Occipital lobe (tissue), 2 donors: ENCODE measurements around the gene FXYD7. TPM values are rescaled to one million over a fixed set of nuclear protein-coding genes. Genes with fewer than 3 reads are reported as not detected.
"Not testable (repeated sequence)": the region's sequence is repeated elsewhere in the genome, so short reads cannot be mapped to it uniquely, and the experiment has no call there.

Source experiments
- DNase-seq: peaks from one replicate; lab custom pipeline; 2025; lab: John Stamatoyannopoulos, UW
- total RNA-seq: library from RNA; depleted of rRNA; stranded (reverse); fragments of >200 nt; gene quantifications from one replicate; pipeline ENCODE4 v1.2.3, GENCODE V29; 2014

Gene FXYD7
- total RNA-seq, 1 donor from 2014 or later: 24.0 TPM

DNA sequence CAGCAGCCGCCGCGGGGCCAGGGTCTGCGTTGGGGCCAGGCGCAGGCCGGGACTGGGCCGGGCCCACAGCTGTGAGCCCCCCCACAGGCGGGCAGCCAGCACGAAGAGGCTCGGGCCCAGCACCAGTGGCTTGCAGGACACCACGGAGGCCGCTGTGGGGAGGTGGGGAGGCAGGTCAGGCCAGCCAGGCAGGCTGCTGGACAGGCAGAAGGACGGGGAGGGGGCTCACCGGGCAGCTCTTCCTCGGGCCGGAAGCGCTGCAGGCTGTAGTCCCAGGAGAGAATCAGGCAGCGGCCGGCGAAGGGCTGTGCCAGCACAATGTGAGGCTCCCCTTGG is 16.5 kb upstream of the FXYD7 start:
- peak; percentile 53 for DNase-seq

DNA sequence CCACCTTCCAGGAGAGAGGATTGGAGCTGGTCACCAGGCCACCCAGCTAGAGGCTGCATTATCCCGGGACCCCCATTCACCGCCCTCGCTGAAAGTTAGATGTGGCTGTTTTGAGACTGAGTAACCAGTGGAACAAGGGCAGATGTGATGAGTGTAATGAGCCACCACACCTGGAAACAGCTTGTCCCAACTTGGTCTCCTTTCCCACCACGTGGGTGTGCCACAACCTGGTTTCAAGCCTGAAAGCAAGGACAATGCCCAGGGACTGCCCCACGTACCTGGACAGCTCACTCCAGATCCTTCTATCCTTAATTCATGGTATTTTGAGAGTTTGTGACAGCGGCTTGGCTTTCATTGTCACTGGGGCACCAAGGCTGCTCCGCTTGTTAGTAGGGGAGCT is 15.2 kb upstream of the FXYD7 start:
- DNase-seq: no peak

DNA sequence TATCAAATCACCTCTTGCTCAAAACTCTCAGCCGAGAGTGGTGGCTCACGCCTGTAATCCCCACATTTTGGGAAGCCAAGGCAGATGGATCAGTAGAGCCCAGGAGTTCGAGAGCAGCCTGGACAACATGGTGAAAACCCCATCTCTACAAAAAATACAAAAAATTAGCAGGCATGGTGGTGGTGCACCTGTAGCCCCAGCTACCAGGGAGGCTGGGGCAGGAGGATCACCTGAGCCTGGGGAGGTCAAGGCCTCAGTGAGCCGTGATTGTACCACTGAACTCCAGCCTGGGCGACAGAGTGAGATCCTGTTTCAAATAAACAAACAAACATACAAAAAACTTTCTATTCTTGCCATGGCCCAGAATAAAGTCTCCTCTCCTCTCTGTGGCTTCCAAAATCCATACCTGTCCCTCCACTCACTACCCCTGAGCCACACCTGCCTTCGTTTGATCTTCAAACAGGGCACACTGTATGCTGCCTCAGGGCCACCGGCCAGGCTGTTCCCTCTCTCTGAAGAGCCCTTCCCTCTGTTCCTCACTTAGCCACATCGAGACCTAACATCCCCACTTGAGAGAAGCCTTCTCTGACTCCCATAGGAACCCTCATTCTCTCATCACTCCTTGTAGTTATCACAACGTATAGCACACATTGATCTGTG is 14.5 kb upstream of the FXYD7 start:
- DNase-seq: no peak

DNA sequence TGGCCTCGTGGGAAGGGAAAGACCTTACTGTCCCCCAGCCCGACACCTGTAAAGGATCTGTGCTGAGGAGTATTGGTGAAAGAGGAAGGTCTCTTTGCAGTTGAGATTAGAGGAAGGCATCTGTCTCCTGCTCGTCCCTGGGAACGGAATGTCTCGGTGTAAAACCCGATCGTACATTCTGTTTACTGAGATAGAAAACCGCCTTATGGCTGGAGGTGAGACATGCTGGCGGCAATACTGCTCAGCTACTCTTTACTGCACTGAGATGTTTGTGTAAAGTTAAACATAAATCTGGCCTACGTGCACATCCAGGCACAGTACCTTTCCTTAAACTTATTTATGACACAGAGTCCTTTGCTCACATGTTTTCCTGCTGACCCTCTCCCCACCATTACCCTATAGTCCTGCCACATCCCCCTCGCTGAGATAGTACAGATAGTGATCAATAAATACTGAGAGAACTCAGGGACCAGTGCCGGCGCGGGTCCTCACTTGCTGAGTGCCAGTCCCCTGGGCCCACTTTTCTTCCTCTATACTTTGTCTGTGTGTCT is 13.3 kb upstream of the FXYD7 start:
- DNase-seq: not testable (repeated sequence)

DNA sequence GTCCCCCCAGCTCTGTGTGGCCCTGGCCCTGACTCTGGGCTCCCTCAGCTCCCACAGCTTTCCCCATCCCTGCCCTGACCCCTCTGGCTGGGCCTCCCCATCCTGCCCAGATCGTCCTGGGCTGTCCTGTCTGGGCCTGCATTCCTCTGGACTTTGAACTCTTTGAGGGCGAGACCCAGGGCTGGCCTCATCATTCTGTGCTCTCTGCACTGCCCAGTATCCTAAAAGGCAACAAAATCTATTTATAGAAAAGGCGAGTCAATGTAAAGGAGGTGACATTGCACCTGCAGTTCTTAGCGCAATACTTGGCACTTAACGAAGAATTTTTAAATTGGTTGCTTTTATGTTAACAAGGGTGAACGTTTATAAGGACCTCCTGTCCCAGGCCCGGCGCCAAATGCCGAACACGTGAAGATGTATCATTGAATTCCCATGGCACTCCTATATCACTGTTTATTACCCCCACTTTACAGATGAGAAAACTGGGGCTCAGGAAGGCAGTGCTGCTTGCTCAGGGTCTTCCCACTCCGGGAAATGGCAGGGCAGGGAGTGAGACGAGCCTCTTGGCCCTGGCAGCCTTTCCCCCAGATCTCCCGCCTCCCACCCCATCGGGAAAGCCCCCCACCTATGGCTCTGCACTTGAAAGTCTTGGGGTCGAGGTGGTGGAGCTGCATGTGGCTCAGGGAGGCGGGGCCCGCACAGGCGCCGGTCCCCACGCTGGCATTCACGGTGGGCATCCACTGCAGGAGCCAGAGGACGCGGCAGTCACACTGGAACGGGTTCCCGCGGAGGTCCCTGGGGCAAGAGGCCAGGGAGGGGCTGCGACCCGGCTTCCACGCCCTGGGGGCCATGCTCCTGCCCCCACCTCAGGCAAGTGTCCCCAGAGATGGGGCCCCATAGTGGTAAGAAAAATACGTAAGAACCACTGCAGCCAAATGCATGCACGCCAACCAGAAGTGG is 12.0 kb upstream of the FXYD7 start:
- no peak for DNase-seq

DNA sequence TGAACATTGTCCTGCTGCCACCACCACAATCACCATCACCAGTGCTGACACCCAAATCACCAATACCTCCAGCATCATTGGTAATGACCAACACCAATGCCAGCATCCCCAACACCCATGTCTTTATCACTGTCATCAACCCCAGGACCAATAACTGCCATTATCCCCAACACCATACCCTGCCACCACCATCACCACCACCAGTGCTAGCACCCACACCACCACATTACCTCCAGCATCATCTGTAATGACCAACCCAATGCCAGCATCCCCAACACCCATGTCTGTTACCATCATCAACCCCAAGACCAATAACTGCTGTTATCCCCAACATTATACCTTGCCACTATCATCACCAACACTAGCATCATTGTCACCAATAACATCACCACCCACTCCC is 10.8 kb upstream of the FXYD7 start:
- no peak for DNase-seq

DNA sequence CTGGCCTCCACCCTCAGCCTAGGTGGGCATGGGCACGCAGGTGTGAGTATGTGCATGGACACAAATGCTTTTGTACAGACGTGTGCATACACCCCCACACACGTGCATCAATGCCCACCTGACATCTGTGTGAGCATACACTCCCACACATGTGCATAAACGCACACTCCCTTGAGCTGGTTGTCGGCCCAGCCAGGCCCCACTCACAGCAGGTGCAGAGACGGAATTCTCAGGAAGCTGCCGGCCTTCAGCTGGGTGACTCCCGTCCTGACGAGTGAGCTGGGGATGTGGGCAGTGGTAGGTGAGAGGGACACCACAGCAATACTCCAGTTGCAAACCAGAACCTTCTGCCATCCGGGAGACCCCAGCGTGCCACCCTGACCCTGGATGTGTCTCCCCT is 9.2 kb upstream of the FXYD7 start:
- no peak for DNase-seq

DNA sequence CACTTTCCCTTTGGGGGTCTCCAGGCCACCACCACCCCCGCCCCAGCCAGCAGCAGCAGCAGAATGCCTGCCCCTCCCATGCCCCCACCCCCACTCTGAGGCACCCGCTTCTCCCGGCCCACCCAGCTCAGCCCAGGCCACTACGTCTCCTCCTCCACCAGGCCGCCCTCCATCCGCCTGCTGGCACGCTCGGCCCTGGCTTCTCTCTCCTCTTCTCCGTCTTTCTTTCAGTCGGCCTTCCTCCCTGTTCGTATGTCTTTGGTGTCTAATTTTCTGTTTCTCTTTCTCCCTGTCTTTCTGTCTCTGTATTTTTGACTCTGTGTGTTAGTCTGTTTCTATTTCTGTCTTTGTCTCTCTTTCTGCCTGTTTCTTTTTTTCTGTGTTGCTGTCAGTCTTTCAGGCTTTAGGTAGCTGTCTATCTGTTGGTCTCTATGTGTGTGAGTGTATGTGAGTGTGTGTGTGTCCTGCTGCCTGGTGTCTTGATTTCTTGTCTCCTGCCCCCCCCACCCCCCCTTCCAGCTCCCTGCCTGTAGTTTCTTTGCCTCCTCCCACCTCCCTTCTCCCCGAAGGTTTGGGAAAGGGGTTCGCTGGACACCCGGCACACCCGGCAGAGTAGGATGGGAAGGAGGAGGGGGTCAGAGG is 8.3 kb upstream of the FXYD7 start, which contains the start of gene LGI4:
Gene LGI4, minus strand, starts transcription at position 459 of the 642 bp plus-strand sequence. Its CDS starts 379 bp downstream, at position 80.
- DNase-seq: no peak

DNA sequence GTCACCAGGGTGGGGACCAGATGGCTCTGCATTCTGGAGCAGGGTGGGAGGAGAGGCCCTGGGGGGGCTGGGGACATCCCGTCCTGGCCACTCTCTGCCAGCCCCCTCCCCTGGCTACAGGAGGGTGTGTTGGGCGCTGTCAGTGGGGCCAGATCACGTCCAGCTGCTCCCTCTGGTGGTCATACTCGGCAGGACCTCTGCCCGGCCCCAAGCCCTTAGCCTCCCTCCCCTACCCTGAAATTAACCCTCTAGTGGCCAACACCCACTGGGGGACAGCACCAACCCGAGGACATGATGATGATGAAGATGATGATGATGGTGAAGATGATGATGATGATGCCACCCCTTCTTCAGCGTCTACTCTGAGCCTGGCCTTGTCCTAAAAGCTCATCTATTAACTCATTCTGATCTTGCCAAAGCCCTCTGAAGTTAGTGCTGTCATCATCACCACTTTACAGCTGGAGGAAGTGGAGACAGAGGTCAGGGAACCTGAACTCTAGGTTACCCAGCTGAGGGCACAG is 7.6 kb upstream of the FXYD7 start:
- peak; percentile 59 for DNase-seq

DNA sequence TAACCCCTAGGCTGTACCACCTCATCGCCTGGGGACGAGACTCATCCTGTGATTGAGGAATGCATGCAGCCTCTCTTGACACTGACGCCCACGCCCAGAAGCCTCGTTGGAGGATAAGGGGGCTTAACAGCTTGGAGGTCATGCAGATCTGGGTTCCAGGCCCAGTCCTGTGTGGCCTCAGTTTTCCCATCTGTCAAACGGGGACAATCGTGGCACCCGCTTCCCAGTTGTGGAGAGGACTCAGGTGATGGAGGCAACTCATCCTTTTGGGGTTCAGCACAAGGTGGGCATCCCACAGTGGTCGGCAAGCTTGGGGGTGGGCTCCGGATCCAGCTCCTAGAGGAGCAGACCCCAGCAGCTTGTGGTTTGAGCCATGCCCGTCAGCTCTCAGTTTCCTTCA is 6.8 kb upstream of the FXYD7 start:
- no peak for DNase-seq

DNA sequence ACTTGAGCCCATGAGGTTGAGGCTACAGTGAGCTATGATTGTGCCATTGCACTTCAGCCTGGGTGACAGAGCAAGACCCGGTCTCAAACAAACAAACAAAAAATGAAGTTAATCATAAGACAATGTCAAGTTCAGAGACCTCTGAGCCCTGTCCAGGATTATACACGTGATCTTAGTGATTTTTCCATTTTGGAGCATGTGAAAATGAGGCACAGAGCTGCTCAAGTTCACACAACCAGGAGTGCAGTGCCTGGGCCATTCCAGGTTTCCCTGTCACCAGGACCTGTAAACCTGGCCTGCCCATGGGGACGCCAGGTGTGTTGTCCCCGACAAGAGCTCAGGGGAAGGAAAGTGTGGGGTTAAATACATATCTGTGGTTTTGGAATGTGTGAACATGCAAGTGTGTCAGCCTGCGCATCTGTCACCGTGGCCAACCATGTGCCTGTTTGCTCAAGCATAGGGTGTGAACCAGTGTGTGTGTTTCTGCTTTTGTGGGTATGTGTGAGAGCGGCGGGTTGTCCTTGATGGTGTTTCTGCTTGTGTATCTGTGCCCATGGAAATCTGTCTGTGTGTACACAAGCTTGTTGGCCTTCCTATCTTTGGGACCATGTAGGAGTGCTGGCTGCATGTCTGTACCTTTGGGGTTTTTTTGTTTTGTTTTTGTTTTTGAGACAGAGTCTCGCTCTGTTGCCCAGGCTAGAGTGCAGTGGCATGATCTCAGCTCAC is 5.9 kb upstream of the FXYD7 start:
- DNase-seq: no peak

DNA sequence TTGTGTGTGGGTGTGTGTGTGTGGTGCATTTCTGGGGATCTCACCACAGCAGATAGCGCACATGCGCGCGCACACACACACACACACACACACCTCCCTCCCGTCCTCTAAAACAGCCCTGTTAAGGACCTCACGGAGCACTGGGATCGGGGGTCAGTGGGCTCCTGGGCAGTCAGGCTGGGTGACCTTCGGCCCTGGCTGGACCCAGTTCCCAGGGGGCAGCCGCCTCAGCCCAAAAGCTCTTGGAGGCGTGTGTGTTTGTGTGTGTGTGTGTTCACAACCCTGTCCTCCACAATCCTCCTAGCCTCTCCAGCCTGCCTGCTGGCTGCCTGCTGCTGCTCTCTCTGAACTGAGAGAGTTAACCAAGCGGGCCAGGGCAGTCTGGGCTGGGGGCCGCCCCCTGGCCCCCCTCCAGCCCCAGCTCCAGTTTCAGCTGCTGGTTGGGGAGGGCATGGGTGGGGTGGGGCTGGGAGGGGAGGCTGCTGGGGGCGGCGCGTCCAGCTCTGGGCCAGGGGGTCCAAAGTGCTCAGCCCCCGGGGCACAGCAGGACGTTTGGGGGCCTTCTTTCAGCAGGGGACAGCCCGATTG is 4.7 kb upstream of the FXYD7 start, which contains the start of gene FXYD1:
Gene FXYD1, plus strand, starts transcription at position 520 of the 588 bp plus-strand sequence. CDS start 1,256 bp downstream, outside the sequence.
- no peak for DNase-seq

DNA sequence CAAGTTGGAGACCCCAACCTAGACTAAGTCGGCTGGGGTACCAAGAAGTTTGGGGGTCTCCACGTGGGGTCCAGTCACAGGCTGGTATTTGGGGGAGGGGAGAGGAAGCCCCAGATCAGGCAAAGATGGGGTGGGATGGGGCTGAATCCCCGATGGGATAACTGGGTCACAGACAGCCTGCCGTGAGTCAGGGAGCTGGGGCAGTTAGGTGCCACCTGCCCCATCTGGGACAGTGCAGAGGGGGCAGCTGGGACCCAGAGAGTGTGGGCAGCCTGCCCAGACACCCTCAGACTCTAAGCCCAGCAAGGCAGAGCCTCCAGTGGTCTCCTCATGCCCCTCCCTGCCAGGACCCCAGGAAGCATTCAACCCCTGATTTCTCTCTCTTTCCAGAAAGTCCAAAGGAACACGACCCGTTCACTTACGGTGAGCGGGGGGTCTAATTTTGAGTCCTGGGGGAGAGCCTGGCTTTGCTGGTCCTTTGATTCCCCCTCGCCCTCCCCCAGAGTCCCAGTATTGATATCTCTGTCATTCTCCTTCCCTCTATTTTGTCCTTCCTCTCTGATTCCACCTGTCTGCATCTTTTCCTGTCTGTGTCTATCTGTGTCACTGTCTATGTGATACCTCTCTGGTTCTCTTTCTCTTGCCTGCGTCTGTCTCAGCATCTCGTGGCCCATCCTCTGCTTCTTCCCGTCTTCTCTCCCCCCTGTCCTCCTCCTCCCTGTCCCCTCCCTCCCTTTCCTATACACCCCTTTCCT is 2.7 kb upstream of the FXYD7 start:
- DNase-seq: no peak

DNA sequence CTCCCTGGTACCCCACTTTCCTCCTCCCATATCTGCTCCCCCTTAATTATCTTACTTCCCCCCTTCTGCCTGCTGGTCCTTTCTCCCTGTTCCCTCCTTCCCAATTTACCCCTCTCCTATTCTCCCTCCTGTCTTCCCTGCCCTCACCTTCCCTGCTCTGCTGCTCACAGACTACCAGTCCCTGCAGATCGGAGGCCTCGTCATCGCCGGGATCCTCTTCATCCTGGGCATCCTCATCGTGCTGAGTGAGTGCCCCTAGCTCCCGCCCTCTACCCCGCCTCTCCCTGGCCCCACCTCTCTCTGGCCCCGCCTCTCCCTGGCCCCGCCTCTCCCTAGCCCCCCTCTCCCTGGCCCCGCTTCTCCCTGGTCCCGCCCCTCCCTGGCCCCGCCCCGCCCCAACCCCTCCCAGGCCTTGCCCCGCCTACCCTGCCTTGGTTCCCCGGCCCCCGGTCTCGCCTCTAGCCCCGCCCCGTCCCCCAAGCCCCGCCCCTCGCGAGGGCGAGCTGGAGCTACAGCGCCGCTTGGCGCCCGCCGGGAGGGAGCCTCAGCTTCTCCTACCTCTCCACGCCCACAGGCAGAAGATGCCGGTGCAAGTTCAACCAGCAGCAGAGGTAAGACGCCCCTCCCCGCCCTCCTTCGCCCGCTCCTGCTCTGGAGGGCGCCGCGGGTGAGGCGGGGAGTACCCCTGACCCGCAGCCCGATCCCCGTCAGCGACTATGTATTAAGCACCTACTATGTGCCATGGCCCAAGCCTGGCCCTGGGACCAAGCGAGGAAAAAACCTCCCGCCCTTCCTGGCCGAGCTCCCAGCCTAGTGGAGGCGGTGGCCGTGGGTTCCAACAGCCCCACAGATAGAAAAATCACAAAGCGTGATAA is 1.9 kb upstream of the FXYD7 start:
- DNase-seq: peak; percentile 95

DNA sequence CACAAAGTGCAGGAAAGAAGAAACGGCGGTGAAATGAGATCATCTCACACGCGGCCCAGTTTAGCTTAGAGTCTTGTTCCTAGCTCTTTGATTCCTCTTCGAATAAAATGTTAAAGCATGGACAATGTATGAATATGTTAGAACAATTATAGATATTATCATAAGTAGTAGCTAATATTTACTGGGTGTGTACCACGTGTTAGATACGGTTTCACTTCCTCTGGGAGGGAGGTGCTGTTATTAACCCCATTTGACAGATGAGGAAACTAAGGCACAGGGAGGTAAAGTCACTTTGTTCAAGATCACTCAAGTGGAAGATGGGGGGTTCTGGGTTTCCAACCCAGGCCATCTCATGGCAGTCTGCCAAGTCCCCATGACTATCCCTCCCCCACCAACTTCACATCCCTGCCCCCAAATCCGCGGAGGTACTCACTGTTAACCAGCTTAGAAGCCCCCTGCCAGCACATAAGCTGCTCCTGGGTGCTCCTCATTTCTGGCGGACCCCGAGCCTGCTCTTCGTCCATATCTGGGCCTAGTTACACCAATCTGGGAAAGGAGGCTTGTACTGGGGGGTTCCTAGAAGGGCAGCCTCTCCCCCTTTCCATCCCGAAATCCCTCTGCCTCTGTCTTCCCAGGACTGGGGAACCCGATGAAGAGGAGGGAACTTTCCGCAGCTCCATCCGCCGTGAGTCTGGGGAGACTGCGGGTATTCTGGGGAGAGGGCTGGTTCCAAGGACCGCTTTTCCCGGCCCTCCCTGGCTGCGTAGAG is 1.0 kb upstream of the FXYD7 start:
- no peak for DNase-seq

DNA sequence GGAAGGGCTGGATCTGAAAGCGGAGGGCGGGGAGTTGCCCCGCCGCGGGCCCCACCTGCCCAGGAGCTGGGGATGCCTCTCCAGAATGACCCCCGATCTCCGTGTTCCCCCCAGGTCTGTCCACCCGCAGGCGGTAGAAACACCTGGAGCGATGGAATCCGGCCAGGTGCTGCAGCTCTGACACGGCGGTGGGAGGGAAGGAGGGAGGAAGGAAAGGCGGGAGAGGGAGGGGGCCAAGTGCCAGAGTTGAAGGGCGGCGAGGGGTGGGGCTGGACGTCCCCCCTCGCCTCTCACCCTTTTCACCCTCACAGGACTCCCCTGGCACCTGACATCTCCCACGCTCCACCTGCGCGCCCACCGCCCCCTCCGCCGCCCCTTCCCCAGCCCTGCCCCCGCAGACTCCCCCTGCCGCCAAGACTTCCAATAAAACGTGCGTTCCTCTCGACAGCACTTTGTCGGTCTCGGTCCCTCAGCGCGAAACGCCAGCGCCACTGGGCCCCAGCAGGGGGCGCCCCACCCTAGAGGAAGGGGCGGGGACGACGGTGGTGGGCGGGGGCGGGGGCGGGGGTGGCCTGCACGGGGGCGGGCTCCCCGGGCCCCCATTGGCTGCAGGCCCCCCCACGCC is 337 bp upstream of the FXYD7 start:
- DNase-seq: peak; percentile 16

DNA sequence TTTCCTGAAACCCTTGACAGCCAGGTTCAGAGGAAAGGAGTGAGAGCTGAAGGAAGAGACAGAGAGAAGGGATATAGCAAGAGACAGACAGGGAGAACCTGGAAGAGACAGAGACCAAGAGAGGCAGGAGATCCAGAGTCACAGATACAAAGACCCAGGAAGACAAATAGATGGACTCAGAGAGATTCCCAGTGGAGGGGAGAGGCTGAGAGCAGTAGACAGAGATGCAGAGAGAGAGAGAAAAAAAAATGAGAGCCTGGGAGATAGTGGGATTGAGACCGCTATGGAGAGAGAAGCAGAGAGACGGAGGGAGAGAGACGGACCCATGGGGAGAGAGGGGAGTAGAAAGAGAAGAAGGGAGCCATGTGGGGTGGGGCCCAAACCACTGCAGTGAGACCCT is 763 bp downstream of the FXYD7 start:
- DNase-seq: no peak

DNA sequence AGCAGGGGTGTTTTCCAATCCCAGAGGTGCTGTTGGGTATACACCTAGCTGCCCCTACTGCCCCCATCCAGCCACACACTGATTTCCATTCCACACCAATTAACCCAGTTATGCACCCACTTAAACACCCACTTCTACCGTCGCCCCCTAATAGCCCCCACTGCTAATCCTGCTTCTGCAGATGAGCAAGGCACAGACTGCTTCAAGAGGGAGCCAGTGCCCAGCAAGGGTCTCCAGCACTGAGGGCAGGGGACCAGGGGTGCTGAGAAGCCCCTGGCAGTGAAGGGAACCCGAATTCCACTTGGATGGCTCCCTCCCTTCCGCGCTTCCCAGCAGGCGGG is 1.2 kb downstream of the FXYD7 start:
- no peak for DNase-seq
